CD14-positive monocyte (primary cell): ENCODE measurements around the gene CTDSPL. TPM values are rescaled to one million over a fixed set of nuclear protein-coding genes. Genes with fewer than 3 reads are reported as not detected.

Experiments used
- DNase-seq, 3 donors: peaks; one replicate each; pipeline ENCODE4 v3.0.0-alpha.2; 2011 to 2022
- H2AFZ ChIP-seq: 2 replicates; pipeline ENCODE4 v1.6.0; 2012; ENCODE audit warnings: mild to moderate bottlenecking, low read depth, low read length, inconsistent platforms; ENCODE audit not compliant: insufficient read depth, poor library complexity, severe bottlenecking
- H3K27ac ChIP-seq, 2 donors: 1 replicate in 1 of 2; 2 replicates in 1 of 2; pipeline ENCODE4 v1.5.1; 2012 to 2013; ENCODE audit warnings: low read length in 2 of 2, control low read depth in 1 of 2, inconsistent platforms in 1 of 2, low read depth in 1 of 2, mild to moderate bottlenecking in 1 of 2
- H3K27me3 ChIP-seq, 2 donors: one replicate each; pipeline versions ENCODE4 v1.6.0 to v1.6.1; 2011 to 2013; ENCODE audit warnings: low read length in 2 of 2; ENCODE audit not compliant: control insufficient read depth in 2 of 2, insufficient read depth in 2 of 2
- H3K36me3 ChIP-seq, 2 donors: replicated peaks in 1 of 2; 1 replicate in 1 of 2; 2 replicates in 1 of 2; pipeline versions ENCODE4 v1.5.1 to v1.6.1; 2012 to 2013; ENCODE audit warnings: low read length in 2 of 2, control low read depth in 1 of 2, inconsistent platforms in 1 of 2, mild to moderate bottlenecking in 1 of 2; ENCODE audit not compliant: insufficient read depth in 2 of 2, control insufficient read depth in 1 of 2
- H3K4me1 ChIP-seq, 2 donors: 1 replicate in 1 of 2; 2 replicates in 1 of 2; pipeline versions ENCODE4 v1.5.1 to v1.6.1; 2012 to 2013; ENCODE audit warnings: low read length in 2 of 2, control low read depth in 1 of 2, inconsistent platforms in 1 of 2, mild to moderate bottlenecking in 1 of 2, moderate library complexity in 1 of 2; ENCODE audit not compliant: insufficient read depth in 2 of 2, control insufficient read depth in 1 of 2
- H3K4me2 ChIP-seq: replicated peaks from 2 replicates; pipeline ENCODE3; 2012; ENCODE audit warnings: low read length, moderate library complexity, mild to moderate bottlenecking; ENCODE audit not compliant: poor library complexity, severe bottlenecking; ENCODE audit errors: extremely low read depth
- H3K4me3 ChIP-seq, 3 experiments: fragments of 200-600 bp in 1 of 3; sonication (generic) in 1 of 3; replicated peaks in 1 of 3; 1 replicate in 2 of 3; 2 replicates in 1 of 3; pipeline ENCODE4 v1.5.1; 2011 to 2013; ENCODE audit warnings: low read length in 3 of 3, mild to moderate bottlenecking in 3 of 3, control low read depth in 2 of 3, low read depth in 2 of 3, inconsistent platforms in 1 of 3, moderate library complexity in 1 of 3
- H3K79me2 ChIP-seq: 2 replicates; pipeline ENCODE4 v1.6.0; 2012; ENCODE audit warnings: mild to moderate bottlenecking, control low read depth, inconsistent platforms, low read length, moderate library complexity; ENCODE audit not compliant: insufficient read depth
- H3K9ac ChIP-seq: 2 replicates; pipeline ENCODE4 v1.6.0; 2017; ENCODE audit warnings: low read length, mild to moderate bottlenecking; ENCODE audit not compliant: insufficient read depth, poor library complexity, severe bottlenecking
- H3K9me3 ChIP-seq, 2 donors: replicated peaks in 1 of 2; 1 replicate in 1 of 2; 2 replicates in 1 of 2; pipeline versions ENCODE4 v1.5.1 to v1.6.1; 2012 to 2013; ENCODE audit warnings: low read length in 2 of 2, control low read depth in 1 of 2; ENCODE audit not compliant: control insufficient read depth in 1 of 2, insufficient read depth in 1 of 2
- H4K20me1 ChIP-seq: 2 replicates; pipeline ENCODE4 v1.6.0; 2012; ENCODE audit warnings: mild to moderate bottlenecking, low read length, control low read depth, moderate library complexity; ENCODE audit not compliant: insufficient read depth
- H3K27ac Mint-ChIP-seq, 7 donors: one replicate each; pipeline ENCODE4 v1.8.0; 2020; ENCODE audit warnings: mild to moderate bottlenecking in 7 of 7, mixed read lengths in 7 of 7, moderate library complexity in 6 of 7, inconsistent platforms in 2 of 7
- H3K27me3 Mint-ChIP-seq, 3 donors: one replicate each; pipeline ENCODE4 v1.8.0; 2021 to 2022; ENCODE audit warnings: low read depth in 3 of 3, mild to moderate bottlenecking in 3 of 3, mixed read lengths in 3 of 3, moderate library complexity in 3 of 3, inconsistent platforms in 1 of 3
- H3K36me3 Mint-ChIP-seq, 2 donors: one replicate each; pipeline ENCODE4 v1.8.0; 2020; ENCODE audit warnings: mixed read lengths in 2 of 2, inconsistent platforms in 1 of 2, mild to moderate bottlenecking in 1 of 2
- H3K4me1 Mint-ChIP-seq: one replicate; pipeline ENCODE4 v1.8.0; 2020; ENCODE audit warnings: mild to moderate bottlenecking, mixed read lengths
- H3K4me3 Mint-ChIP-seq, 2 donors: one replicate each; pipeline ENCODE4 v1.8.0; 2020; ENCODE audit warnings: mild to moderate bottlenecking in 2 of 2, mixed read lengths in 2 of 2, moderate library complexity in 1 of 2
- H3K9me3 Mint-ChIP-seq, 7 donors: one replicate each; pipeline ENCODE4 v1.8.0; 2020 to 2022; ENCODE audit warnings: mixed read lengths in 7 of 7, mild to moderate bottlenecking in 6 of 7, moderate library complexity in 6 of 7, inconsistent platforms in 2 of 7
- CTCF ChIP-seq: fragments of 200-600 bp; IDR thresholded peaks from one replicate; pipeline ENCODE4 v1.8.0; 2022; ENCODE audit warnings: antibody characterized with exemption, mild to moderate bottlenecking
- WGBS: methylation state at CpG from one replicate; pipeline ENCODE4 v1.1.5; 2013; ENCODE audit warnings: missing lambda C conversion rate; ENCODE audit not compliant: insufficient coverage; 5-methylcytosine and 5-hydroxymethylcytosine counted together
- intact Hi-C, 2 donors: fragments of 100-400 bp; cut with micrococcal nuclease; formaldehyde crosslinking; loops; one replicate each; pipeline versions ENCODE4 v1.15.0 to v1.15.1; 2023
- polyA plus RNA-seq, 3 donors: library from polyadenylated mRNA; depleted of rRNA in 1 of 3; unstranded in 2 of 3; stranded (reverse) in 1 of 3; fragments of 300-500 nt in 2 of 3; fragments of >200 nt in 1 of 3; fragmentation: Illumina TruSeq in 2 of 3; gene quantifications; 1 replicate in 2 of 3; 2 replicates in 1 of 3; pipeline ENCODE4 v1.2.3, GENCODE V29; 2012 to 2021

Gene CTDSPL
- polyA plus RNA-seq, 3 donors = 0.15 to 0.69 (median 0.33) TPM

GRCh38 chr3:38015984-38016383, 154.3 kb downstream of the CTDSPL start:
- Histone ChIP-seq H4K20me1 (no peaks in the 10 kb centered on the region), H3K79me2 (no peaks in the 10 kb centered on the region), H3K36me3 (peaks cover 10 to 17% of the 10 kb centered on the region in 2 donors), H3K4me2 (no peak overlapping the region), H3K27me3 (no peaks in the 10 kb centered on the region), H3K27ac (no peak overlapping the region), H2AFZ (no peak overlapping the region), H3K9ac (no peak overlapping the region), H3K4me3 (no peak overlapping the region), H3K9me3 (peaks cover 0 to 5% of the 10 kb centered on the region in 2 donors), H3K4me1 (peaks cover 12 to 16% of the 10 kb centered on the region in 2 donors)
- Mint-ChIP-seq H3K4me3 (no peak overlapping the region), H3K9me3 (peaks cover 6 to 9% (median 8%) of the 10 kb centered on the region in 7 donors), H3K27me3 (peaks cover 0 to 3% (median 2%) of the 10 kb centered on the region in 3 donors), H3K36me3 (peaks cover 30 to 45% of the 10 kb centered on the region in 2 donors), H3K4me1 (peaks cover 19% of the 10 kb centered on the region), H3K27ac (no peak overlapping the region)
- no CpG with 5 or more reads among the region's 3 CpGs for WGBS
- intact Hi-C loops = no loop called here
- no peak for TF ChIP-seq CTCF
- no peak for DNase-seq

DNA sequence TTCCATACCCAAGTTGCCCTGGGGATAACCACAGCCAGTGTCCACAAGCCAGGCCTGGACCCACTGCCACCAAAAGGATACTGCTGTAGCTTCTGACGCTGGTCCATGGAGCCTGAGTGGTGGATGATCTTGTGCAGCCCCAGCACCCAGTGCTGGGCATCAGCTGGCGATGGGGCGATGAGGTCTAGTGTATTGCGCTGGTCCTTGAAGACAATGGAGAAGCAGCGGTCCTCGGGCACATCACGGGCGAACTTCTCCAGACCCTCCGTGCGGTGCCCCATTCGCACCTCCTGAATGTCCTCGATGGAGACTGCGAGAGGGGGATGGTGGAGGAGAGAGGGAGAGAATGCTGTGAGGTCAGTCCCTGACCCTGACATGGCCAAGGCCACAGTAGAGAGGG, 154.7 kb downstream of the CTDSPL start:
- H3K36me3 ChIP-seq = peaks cover 10 to 17% of the 10 kb centered on the region in 2 donors
- peaks cover 19% of the 10 kb centered on the region for H3K4me1 Mint-ChIP-seq

More for the DNA sequence above, 154.7 kb downstream of the CTDSPL start:
- Mint-ChIP-seq H3K27me3 (peaks cover 0 to 3% (median 2%) of the 10 kb centered on the region in 3 donors), H3K36me3 (peaks cover 30 to 40% of the 10 kb centered on the region in 2 donors), H3K4me3 (no peak overlapping the region), H3K27ac (peak overlapping the region in 1 of 7 donors; percentile 1), H3K9me3 (peaks cover 6 to 9% (median 8%) of the 10 kb centered on the region in 7 donors)
- no peaks in the 10 kb centered on the region for H3K79me2 ChIP-seq
- H4K20me1 ChIP-seq = no peaks in the 10 kb centered on the region
- TF ChIP-seq CTCF = no peak
- no peak overlapping the region for H3K9ac ChIP-seq
- WGBS = 100% methylated on average over 13 of the region's 13 CpGs
- H3K4me3 ChIP-seq = no peak overlapping the region
- intact Hi-C loops = no loop called here
- no peaks in the 10 kb centered on the region for H3K27me3 ChIP-seq
- peaks cover 12 to 16% of the 10 kb centered on the region in 2 donors for H3K4me1 ChIP-seq
- H3K27ac ChIP-seq = no peak overlapping the region
- H3K9me3 ChIP-seq = peaks cover 0 to 5% of the 10 kb centered on the region in 2 donors
- H2AFZ ChIP-seq = no peak overlapping the region
- no peak overlapping the region for H3K4me2 ChIP-seq
- no peak for DNase-seq
